Kidney epithelial cell (primary cell): ENCODE results near the gene RCSD1. TPM values are rescaled to one million over a fixed set of nuclear protein-coding genes. Genes with fewer than 3 reads are reported as not detected.

ENCODE experiments used
- DNase-seq: peaks from one replicate; pipeline ENCODE4 v3.0.0-alpha.2; 2010; ENCODE audit warnings: low read depth
- H3K27me3 ChIP-seq: 2 replicates; pipeline ENCODE4 v1.6.0; 2011; ENCODE audit warnings: low read length; ENCODE audit not compliant: control insufficient read depth, insufficient read depth
- H3K36me3 ChIP-seq: 2 replicates; pipeline ENCODE4 v1.5.1; 2011; ENCODE audit warnings: low read length; ENCODE audit not compliant: control insufficient read depth, insufficient read depth
- H3K4me3 ChIP-seq: 2 replicates; pipeline ENCODE4 v1.5.1; 2011; ENCODE audit warnings: low read depth, mild to moderate bottlenecking, control low read depth, low read length
- CTCF ChIP-seq: IDR thresholded peaks from 2 replicates; pipeline ENCODE4 v1.5.1; 2011; ENCODE audit warnings: mild to moderate bottlenecking, moderate library complexity, low read length, control low read depth, inconsistent platforms; ENCODE audit not compliant: insufficient read depth, poor library complexity, severe bottlenecking
- total RNA-seq: library from RNA; depleted of rRNA; stranded (reverse); fragments of >200 nt; gene quantifications from 2 replicates; pipeline ENCODE4 v1.2.3, GENCODE V29; 2015

The RCSD1 gene
- total RNA-seq, 1 donor from 2014 or later, result 0.21 TPM

GRCh38 chr1:167704715-167705114 is 74.7 kb downstream of the RCSD1 start:
- H3K4me3 ChIP-seq, result no peak overlapping the region
- TF ChIP-seq CTCF, result no peak
- no peaks in the 10 kb centered on the region for H3K36me3 ChIP-seq
- no peak for DNase-seq
- peaks cover 17% of the 10 kb centered on the region for H3K27me3 ChIP-seq

- no peak for TF ChIP-seq CTCF
- Histone ChIP-seq H3K36me3 (no peaks in the 10 kb centered on the region), H3K4me3 (no peak overlapping the region), H3K27me3 (peaks cover 17% of the 10 kb centered on the region)
- DNase-seq, result no peak
These were observed 75.2 kb downstream of the RCSD1 start for GRCh38 chr1:167705250-167705649.

- no peak for DNase-seq
- Histone ChIP-seq H3K27me3 (peaks cover 17% of the 10 kb centered on the region), H3K36me3 (no peaks in the 10 kb centered on the region), H3K4me3 (no peak overlapping the region)
- TF ChIP-seq CTCF, result no peak
These were observed 76.3 kb downstream of the RCSD1 start for GRCh38 chr1:167706363-167706762.

- Histone ChIP-seq H3K27me3 (peaks cover 17% of the 10 kb centered on the region), H3K4me3 (no peak overlapping the region), H3K36me3 (no peaks in the 10 kb centered on the region)
- no peak for DNase-seq
- TF ChIP-seq CTCF, result no peak
These were observed 77.2 kb downstream of the RCSD1 start for GRCh38 chr1:167706931-167707877.

GRCh38 chr1:167707942-167708341 is 77.9 kb downstream of the RCSD1 start:
- Histone ChIP-seq H3K27me3 (peaks cover 17% of the 10 kb centered on the region), H3K4me3 (no peak overlapping the region), H3K36me3 (no peaks in the 10 kb centered on the region)
- no peak for TF ChIP-seq CTCF
- DNase-seq, result no peak
